Measurements from ENCODE around the gene SLC22A5. TPM values are rescaled to one million over a fixed set of nuclear protein-coding genes. Genes with fewer than 3 reads are reported as not detected.

Gene SLC22A5
- total and polyA plus RNA-seq, 10 of the 15 experiments (the other 5 are each of a cell fraction or from before 2014, with no cell fraction given), result 1.1 to 4.4 (median 2.3) TPM

GRCh38 chr5:132362086-132362485 lies 7.4 kb upstream of the SLC22A5 start:
- in situ Hi-C loops (cut with MboI), result no loop called here

More at GRCh38 chr5:132362086-132362485, 7.4 kb upstream of the SLC22A5 start:
- H3K9ac ChIP-seq (ENCODE audit: control insufficient read depth, insufficient read depth, low read length), result no peak overlapping the region
- no peaks in the 10 kb centered on the region for H3K79me2 ChIP-seq (ENCODE audit: control insufficient read depth, insufficient read depth, low read length)
- ChIA-PET CTCF (no interaction called here), POLR2A (no interaction called here), RAD21 (ENCODE audit: unreplicated experiment) (no interaction called here), SMC1A (ENCODE audit: uncharacterized antibody, unreplicated experiment) (no interaction called here)
- H3K27me3 ChIP-seq (replicated peaks in 1 of 2; ENCODE audit: control insufficient read depth in 2 of 2, insufficient read depth in 2 of 2, low read length in 1 of 2), result no peaks in the 10 kb centered on the region
- no peaks in the 10 kb centered on the region for H3K36me3 ChIP-seq (ENCODE audit: control insufficient read depth in 2 of 2, insufficient read depth in 2 of 2, low read length in 1 of 2)
- DNase-seq (ENCODE audit: low read depth, low spot score) (no peak), ATAC-seq (no peak), FAIRE-seq (no peak)
- TF ChIP-seq STAT3 (IDR thresholded peaks at IDR 0.05; ENCODE audit: low read depth, low read length) (no peak), ZBTB33 (IDR thresholded peaks at IDR 0.05) (no peak), RBBP5 (conservative IDR thresholded peaks at IDR 0.05) (no peak), CBFB (IDR thresholded peaks at IDR 0.05; ENCODE audit: low read depth) (no peak), HCFC1 (IDR thresholded peaks at IDR 0.05; ENCODE audit: low read length) (no peak), NFYA (IDR thresholded peaks at IDR 0.05; ENCODE audit: borderline replicate concordance, low read depth, low read length) (no peak), GABPA (IDR thresholded peaks at IDR 0.05; ENCODE audit: low read depth) (no peak), EGR1 (IDR thresholded peaks at IDR 0.05; ENCODE audit: borderline replicate concordance in 1 of 2, low read depth in 2 of 2, low read length in 2 of 2) (no peak), SP1 (IDR thresholded peaks at IDR 0.05; ENCODE audit: low read depth, low read length) (no peak)
- no peaks in the 10 kb centered on the region for H4K20me1 ChIP-seq (ENCODE audit: control insufficient read depth, insufficient read depth)
- 90% methylated on average over 2 of the region's 2 CpGs for WGBS (ENCODE audit: insufficient coverage, insufficient replicate concordance, low lambda C conversion rate, missing lambda C conversion rate)
- H3K27ac ChIP-seq (ENCODE audit: control insufficient read depth, insufficient read depth), result no peak overlapping the region
- no peak overlapping the region for H3K4me2 ChIP-seq (ENCODE audit: control insufficient read depth, insufficient read depth)
- H2AFZ ChIP-seq (ENCODE audit: control insufficient read depth, low read depth, low read length), result no peak overlapping the region
- no TSS peak for BruUV-seq (replicated peaks)
- intact Hi-C loops (cut with micrococcal nuclease; ENCODE audit: unreplicated experiment), result no loop called here
- no peaks in the 10 kb centered on the region for H3K9me3 ChIP-seq (replicated peaks; ENCODE audit: control insufficient read depth, insufficient read depth, low read length)
- H3K4me3 ChIP-seq, result no peak overlapping the region
- peaks cover 12% of the 10 kb centered on the region for H3K4me1 ChIP-seq (ENCODE audit: control insufficient read depth, insufficient read depth, low read length)

All from GM12878 (cell line).